Endometrial microvascular endothelial cells (primary cell): ENCODE data around the gene LRRC3. TPM values are rescaled to one million over a fixed set of nuclear protein-coding genes. Genes with fewer than 3 reads are reported as not detected.
"Not testable (repeated sequence)": the region's sequence is repeated elsewhere in the genome, so short reads cannot be mapped to it uniquely, and the experiment has no call there.

Source experiments
- in situ Hi-C: cut with HindIII; loops from 2 replicates; pipeline ENCODE4 v1.10.0; 2017; ENCODE audit warnings: low sequenced_read_pairs, low pct_unique_long_range_greater_than_20kb; ENCODE audit errors: inconsistent ontology term
- total RNA-seq: library from RNA; depleted of rRNA; stranded (reverse); fragments of >200 nt; gene quantifications from one replicate; pipeline ENCODE4 v1.2.3, GENCODE V29; 2015; ENCODE audit errors: inconsistent ontology term

The LRRC3 gene
- total RNA-seq, 1 donor from 2014 or later: 3.9 TPM

DNA sequence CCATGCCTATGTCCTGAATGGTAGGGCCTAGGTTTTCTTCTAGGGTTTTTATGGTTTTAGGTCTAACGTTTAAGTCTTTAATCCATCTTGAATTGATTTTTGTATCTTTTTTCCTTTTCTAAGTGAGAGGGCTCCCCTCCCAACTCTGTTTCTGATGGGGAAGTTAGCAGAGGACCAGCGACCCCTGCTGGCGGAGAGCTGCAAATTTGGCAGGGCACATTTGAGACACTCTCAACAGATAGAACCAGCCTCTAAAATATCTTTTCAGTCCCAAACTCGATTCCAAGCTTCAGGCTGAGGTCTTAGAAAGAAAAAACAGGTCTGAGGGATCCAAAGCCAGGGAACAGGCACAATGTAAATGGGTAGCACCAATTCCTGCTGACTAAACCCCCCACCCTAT is 32.5 kb downstream of the LRRC3 start:
- in situ Hi-C loops: no loop called here

DNA sequence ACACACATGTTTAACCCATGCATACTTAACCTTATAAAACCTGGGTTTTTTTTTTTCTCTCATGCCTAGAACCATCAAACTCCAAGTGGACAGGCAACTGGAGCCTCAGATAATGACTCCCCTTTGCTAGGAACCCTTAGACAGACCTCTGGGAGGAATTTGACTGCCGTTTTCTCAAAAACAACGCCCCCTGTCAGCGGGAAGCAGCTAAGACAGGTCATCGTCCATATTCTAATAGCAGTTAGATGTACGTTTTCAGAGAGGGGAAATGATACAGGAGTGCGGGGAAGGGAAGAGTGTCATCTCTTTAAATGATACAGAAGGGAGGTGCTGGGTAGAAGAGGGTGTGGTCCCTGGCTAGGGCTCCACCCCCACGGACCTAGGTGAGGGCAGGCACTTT is 34.7 kb downstream of the LRRC3 start:
- in situ Hi-C loops: no loop called here

DNA sequence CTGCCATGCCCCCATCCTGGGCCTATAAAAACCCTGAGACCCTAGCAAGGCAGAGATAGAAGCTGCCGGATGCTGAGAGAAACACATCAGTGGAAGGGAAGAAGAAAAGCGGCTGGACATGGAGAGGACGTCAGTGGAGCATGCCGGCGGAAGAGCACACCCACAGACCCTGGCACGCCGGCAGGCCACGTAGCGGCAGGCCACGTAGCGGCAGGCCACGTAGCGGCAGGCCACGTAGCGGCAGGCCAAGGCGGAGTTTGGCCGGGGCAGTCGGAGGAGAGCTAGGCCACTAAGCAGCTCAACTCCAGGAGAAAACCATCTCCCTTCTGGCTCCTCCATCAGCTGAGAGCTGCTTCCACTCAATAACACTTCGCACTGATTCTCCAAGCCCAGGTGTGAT is 35.1 kb downstream of the LRRC3 start:
- in situ Hi-C loops: no loop called here

DNA sequence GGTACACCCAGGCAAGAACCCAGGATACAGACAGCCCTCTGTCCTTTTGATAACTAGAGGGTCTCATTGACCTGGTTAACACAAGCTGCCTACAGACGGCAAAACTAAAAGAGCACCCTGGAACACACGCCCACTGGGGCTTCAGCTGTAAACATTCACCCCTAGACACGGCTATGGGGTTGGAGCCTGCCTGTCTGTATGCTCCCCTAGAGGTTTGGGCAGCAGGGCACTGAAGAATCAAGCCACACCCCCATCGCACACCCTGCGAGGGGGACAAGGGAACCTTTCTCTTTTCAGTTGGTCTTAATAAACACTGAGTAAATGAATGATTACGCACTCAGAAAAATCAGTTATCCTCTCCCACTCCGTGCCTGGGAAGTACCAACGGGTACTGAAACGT is 35.5 kb downstream of the LRRC3 start:
- in situ Hi-C loops: no loop called here

DNA sequence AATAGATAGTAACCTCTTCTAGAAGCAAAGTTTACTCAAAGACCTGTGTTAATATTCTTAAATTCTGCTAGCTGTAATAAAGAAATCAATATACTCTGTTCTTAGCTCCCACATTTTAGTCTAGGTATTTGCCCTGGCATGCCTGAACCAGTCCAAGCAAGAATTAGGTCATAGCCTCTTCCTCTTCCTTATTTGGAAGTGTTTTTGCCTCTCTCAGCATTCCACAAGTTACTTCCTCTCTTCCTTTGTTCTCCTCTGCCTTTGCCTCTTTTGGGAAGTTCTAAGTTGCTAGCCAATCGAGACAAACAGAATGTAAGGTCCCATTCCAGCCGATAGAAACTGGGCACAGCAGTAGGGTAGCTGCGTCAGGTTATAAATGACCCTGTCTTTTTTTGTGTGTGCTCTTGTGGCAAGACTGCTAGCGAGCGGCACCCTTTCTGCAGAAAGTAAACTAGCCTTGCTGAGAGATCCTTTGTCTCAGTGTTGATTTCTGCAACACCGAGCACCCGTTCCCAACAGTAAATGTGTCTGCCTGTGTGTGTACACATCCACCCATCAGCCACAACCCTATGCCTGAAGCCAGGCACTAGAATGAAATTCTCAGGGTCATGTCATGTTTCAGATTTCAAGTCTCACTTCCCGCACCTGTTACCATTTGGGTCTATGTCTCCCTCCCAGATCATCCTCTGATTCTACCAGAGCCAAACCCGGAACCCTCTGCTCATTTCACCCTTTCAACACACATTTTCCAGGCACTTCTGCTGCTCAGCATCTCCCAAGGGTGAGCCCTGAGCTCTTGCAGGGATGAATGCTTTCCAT is 37.5 kb downstream of the LRRC3 start:
- in situ Hi-C loops: no loop called here

DNA sequence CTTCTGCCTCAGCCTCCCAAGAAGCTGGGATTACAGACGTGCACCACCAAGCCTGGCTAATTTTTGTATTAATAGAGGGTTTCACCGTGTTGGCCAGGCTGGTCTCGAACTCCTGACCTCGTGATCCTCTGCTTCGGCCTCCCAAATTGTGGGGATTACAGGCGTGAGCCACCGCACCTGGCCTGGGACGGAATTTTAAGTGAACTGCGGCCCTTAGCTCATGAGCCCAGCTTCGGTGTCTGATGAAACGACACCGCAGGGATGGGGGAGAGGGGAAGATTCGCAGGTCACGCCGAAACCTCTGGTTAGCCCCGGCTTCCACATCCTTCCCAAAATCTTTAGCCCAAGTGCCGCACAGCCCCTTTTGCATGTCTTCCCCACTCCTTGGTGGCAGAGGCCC is 39.1 kb downstream of the LRRC3 start:
- in situ Hi-C loops: no loop called here

DNA sequence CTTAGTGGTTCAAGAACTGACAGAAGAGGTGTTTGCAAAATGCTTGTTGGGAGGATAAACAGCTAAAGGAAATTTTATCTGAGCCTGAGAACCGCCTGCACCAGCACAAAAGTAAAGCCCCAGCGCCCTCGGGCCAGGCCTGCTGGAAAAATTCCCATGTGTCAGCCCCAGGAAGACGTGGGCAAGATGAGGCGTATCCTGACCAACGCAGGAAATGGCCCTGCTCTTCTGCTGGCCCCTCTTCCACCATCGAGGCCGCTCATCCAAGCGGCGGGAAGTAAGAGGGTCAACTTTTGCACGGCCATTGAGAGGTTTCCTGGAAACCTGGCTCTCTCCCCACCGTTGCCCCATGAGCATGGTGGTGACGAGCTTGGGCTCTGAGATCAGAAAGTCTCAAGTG is 39.6 kb downstream of the LRRC3 start:
- in situ Hi-C loops: no loop called here

DNA sequence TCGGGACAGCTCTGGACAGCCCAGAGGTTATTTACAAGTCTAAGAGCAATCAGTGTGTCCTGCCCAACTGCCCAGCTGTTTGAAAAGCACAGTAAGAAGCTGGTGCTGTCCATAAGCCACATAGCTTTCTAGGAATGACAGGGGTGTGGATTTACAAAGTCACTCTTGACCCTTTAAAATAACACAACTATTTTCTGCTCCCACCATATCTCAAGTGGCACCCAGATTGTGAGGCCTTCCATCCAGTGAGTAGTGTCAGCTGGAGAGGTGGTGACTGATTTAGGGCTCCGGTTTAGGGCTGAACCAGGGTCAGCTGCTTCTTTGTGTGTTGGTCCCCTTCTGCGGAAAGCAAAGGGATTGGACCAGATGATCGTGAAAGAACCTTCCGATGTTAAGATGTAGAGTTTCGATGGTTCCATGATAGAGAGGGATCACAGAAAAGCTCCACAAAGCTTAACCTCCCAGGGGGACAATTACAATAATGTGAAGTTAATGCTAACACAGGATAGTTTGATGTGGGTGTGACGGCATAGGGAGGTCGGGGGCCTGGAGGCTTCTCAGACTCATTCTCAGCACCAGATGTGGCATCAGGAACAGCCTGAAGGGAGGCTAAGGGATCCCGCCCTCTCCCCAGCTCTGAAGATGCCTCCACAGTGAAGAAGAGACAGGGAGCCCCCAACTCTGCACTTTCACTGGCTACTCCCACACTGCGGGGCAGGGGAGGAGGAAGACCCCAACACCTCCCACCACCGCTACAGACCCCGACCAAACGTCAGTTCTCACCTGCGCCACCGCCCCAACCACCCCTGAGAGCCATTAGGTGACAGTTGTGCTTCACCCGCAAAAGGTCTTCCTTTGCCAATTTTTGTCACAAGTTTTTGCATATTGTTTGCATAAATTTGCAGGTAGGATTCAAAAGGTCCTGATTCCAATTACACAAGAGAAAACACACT is 40.6 kb downstream of the LRRC3 start:
- in situ Hi-C loops: no loop called here

DNA sequence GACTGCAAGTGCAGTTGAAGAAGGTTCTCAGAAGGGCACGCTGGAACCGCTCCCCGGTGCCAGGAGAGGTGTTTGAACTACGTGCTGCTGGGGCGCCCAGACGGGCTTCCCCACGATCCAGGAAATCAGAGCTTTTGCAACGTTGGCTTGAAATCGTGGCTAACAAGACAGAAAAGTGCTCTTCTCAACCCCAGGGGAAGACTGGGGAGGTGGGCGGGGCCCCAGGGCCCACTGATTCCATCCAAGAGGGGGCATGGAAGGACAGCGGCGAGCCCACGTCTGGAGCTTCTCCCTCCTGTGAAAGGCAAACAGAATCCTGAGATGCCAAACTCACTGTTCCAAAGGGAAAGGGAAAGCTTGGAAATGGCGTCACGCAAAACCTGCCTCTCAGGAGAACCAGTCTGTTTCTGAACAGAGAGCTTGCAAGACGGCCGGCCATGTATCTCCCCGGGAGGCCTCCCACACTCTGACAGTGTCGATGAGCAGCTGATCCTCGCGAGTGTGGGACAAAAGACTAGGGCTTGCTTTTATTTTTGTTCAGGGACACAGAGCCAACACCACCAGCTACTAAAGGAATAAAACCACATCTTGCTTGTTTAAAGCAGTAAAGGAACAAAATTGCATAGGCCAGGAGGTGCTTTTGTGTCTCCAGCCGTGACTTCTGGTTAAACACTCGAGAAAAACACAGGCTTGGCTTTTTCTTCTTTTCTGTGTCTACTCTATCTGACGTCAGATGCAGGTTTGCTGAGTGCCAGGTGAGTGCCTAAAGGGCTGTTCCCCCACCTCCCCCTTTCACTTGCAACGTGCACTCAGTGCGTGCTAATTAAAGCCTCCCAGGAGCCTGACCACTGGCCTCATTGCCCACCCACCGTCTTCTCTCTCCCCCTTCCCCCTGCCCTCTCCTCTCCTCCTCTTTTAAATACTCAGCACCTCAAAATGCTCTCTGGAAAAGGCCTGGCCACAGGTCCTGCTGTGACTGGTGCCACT is 41.5 kb downstream of the LRRC3 start:
- in situ Hi-C loops: no loop called here

DNA sequence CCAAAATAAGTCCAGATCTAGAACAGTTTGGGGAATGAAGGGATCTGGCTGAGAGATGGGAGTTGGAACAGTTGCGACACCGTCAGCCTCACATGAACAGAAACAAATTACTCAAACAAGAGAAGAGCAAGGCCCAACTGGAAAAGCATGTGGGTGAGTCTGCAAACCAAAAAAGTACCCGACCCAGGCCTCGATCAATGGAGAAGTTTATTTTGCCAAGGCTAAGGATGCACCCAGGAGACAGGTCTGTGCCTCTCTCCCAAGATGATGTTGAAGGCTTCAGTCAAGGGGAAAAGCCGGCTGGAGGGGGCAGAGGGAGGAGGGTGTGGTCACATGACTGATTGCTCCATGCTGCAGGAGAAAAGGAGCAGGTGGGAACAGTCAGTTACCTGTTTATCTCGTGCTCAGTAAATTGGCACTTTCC is 42.4 kb downstream of the LRRC3 start:
- in situ Hi-C loops: no loop called here

DNA sequence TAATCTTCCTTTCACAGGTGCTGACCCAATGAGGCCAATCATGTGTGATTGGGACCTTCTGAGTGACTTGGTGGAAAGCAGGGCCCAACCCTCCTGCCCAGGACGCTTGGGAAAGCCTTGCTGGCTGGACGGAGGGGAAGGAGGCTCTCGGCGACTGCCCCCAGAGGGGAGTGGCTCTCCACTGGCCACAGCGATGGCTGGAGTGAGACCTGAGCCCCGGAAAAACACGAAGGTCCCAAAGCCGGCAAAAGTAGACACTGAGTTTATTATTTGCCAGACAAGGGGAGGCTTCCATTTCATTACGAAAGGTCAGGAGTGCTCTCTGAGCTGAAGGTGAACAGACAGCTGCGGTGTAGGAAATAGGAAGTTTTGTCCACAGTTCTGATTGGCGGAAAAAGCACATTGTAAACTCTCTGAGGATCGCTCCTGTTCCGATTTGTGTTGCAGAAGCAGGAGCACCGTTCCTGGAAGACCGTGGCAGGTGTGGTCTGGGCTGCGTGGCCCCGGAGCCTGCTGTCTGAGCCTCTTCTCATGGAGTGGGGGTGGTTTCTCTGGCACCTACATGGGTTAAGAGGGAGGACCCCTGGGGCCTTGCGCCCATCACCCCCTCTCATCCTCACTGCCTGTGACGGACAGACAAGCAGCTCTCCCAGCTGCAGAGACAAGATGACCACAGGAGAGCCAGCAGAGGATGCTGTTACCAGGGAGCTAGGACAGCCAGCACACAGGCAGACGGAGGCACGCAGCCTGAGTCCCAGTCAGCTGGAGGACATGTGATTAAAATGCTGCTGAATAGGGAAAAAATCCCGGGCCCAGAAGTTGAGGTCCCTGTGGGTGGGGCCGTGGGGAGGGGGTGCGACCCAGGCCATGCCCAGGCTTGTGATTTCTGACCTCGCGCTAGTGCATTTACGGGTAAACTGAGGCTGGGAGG is 43.2 kb downstream of the LRRC3 start:
- in situ Hi-C loops: no loop called here

DNA sequence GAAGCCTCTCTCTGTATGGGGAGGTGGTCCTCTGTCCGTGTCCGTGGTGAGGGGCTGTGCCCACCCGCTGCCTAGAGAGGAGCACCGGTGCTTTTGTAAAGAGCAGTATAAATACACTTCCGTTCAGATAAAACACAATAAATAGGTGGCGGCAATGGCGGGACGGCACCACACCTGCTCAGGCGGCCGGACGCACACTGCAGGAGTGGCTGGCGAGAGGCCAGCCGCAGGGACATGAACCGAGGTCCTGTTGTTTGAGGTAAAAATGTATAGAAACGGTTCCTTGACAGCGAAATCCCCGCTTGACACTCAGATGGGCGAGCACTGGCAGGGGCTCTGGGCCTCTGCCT is 43.9 kb downstream of the LRRC3 start:
- in situ Hi-C loops: no loop called here

DNA sequence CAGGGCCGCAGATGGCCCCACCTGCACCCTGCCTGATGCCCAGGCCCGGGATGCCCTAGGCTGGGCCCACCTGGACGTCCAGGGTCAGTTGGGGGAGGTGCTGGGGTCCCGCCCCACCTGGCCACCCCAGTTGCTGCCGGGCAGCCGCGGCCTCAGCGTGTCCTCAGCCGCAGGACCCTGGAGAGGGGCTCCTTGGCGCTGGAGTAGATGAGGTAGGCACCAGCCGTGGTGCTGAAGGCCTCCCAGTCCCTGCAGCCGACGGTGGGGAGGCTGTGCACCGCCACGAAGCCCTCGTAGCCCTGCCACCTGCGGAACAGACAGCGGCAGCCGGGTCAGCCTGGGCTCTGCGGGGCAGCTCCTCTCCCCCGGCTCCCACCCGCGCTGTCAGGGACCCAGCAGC is 44.3 kb downstream of the LRRC3 start:
- in situ Hi-C loops: no loop called here

DNA sequence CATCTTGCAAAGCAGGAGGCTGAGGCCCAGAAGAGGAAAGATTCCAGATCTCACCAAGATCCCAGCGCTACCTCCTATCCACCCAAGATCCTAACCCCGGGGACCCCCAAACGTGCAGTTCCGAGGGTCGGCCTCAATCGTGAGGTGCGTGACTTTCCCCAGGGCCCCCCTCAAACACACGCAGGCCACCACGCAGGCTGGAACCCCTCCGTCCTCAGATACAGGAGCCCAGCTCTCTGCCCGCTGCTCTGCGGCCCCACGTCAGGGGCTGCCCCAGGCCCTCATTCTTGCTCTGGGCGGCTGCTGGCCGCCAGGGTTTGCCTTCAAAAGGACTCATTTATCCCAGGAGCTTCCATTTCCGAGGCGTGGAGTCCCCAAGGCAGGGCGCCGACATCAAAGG is 44.8 kb downstream of the LRRC3 start:
- in situ Hi-C loops: no loop called here

DNA sequence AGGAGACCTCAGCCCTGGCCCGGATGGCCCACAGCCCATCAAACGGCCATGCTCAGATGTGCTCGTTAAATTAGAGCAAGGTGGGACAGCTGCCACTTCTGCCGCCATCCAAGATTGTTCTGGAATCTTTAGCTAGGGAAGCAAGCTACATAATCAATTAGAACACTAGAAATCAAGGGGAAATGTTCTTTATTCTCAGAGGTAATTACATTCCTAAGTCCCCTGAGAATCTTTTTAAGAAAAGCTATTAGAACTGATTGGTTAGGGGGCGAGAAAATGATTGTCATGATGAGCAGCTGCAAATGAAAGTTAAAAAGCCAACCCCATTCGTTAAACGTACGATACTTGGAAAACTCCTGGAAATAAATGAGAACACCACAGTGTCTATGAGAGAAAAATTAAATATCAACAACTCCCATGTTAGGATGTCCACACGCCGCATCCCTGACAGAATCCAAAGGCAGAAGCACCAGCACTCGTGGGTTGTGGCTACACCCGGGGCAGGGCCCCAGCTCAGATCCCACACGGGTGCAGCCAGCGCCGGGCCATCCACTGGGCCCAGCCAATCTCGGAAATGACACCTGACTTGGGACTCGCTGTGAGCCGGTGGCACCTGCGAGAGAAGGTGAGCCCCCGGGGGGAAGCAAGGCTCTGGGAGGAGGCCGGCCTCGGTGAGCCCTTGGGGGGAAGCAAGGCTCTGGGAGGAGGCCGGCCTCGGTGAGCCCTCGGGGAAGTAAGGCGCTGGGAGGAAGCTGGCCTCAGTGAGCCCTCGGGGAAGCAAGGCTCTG is 47.1 kb downstream of the LRRC3 start:
- in situ Hi-C loops: no loop called here

DNA sequence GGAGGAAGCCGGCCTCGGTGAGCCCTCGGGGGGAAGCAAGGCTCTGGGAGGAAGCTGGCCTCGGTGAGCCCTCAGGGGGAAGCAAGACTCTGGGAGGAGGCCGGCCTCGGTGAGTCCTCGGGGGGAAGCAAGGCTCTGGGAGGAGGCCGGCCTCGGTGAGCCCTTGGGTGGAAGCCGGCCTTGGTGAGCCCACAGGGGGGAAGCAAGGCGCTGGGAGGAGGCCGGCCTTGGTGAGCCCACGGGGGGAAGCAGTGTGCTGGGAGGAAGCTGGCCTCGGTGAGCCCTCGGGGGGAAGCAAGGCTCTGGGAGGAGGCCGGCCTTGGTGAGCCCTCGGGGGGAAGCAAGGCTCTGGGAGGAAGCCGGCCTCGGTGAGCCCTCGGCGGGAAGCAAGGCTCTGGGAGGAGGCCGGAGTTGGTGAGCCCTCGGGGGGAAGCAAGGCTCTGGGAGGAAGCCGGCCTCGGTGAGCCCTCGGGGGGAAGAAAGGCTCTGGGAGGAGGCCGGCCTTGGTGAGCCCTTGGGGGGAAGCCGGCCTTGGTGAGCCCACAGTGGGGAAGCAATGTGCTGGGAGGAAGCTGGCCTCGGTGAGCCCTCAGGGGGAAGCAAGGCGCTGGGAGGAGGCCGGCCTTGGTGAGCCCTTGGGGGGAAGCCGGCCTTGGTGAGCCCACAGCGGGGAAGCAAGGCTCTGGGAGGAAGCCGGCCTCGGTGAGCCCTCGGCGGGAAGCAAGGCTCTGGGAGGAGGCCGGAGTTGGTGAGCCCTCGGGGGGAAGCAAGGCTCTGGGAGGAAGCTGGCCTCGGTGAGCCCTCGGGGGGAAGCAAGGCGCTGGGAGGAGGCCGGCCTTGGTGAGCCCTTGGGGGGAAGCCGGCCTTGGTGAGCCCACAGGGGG is 47.9 kb downstream of the LRRC3 start:
- in situ Hi-C loops: not testable (repeated sequence)
